Heart right ventricle (tissue), 16 donors: ENCODE results near the gene CCDC122. TPM values are rescaled to one million over a fixed set of nuclear protein-coding genes. Genes with fewer than 3 reads are reported as not detected.

Experiments
- ATAC-seq, 8 donors: fragments of 200-7000 bp; cut with Tn5 transposase; one replicate each; pipeline ENCODE4 v1.9.1; 2020; ENCODE audit warnings: mild to moderate bottlenecking in 8 of 8, moderate library complexity in 8 of 8, moderate number of reproducible peaks in 1 of 8
- DNase-seq, 2 donors: peaks; one replicate each; pipeline ENCODE4 v3.0.0-alpha.2; 2020
- H3K27ac ChIP-seq, 10 donors: fragments of 200-600 bp; sonication (generic) in 2 of 10; one replicate each; pipeline versions ENCODE4 v1.5.0 to v1.8.0; 2020 to 2022; ENCODE audit warnings: mild to moderate bottlenecking in 3 of 10
- H3K27me3 ChIP-seq, 7 donors: fragments of 200-600 bp; one replicate each; pipeline ENCODE4 v1.8.0; 2021 to 2022; ENCODE audit warnings: mild to moderate bottlenecking in 2 of 7
- H3K36me3 ChIP-seq, 9 donors: fragments of 200-600 bp; sonication (generic) in 1 of 9; one replicate each; pipeline versions ENCODE4 v1.5.0 to v1.8.0; 2020 to 2022; ENCODE audit warnings: mild to moderate bottlenecking in 2 of 9
- H3K4me1 ChIP-seq, 9 donors: fragments of 200-600 bp; sonication (generic) in 1 of 9; one replicate each; pipeline versions ENCODE4 v1.5.0 to v1.8.0; 2020 to 2022; ENCODE audit warnings: mild to moderate bottlenecking in 4 of 9
- H3K4me3 ChIP-seq, 10 donors: fragments of 200-600 bp; sonication (generic) in 2 of 10; one replicate each; pipeline versions ENCODE4 v1.5.0 to v1.8.0; 2020 to 2022; ENCODE audit warnings: mild to moderate bottlenecking in 7 of 10, moderate library complexity in 2 of 10
- H3K9me3 ChIP-seq, 11 donors: fragments of 200-600 bp in 10 of 11; sonication (generic) in 2 of 11; one replicate each; pipeline versions ENCODE4 v1.5.0 to v1.8.0; 2013 to 2022; ENCODE audit warnings: mild to moderate bottlenecking in 2 of 11, control low read depth in 1 of 11, moderate library complexity in 1 of 11
- CTCF ChIP-seq, 9 donors: fragments of 200-600 bp; sonication (generic) in 2 of 9; IDR thresholded peaks; one replicate each; pipeline versions ENCODE4 v1.5.0 to v1.8.0; 2021 to 2022; ENCODE audit warnings: antibody characterized with exemption in 9 of 9, mild to moderate bottlenecking in 5 of 9, moderate library complexity in 1 of 9
- WGBS, 2 donors: extraction: QIAGEN DNeasy Blood & Tissue Kit; methylation state at CpG; one replicate each; pipeline ENCODE4 v1.1.7; 2013; ENCODE audit warnings: inconsistent platforms in 1 of 2; 5-methylcytosine and 5-hydroxymethylcytosine counted together
- intact Hi-C, 10 donors: fragments of 100-400 bp; cut with DNase I; formaldehyde crosslinking; loops; one replicate each; pipeline versions ENCODE4 v1.11.1 to v1.14.2; 2022
- polyA plus RNA-seq, 2 donors: library from polyadenylated mRNA; stranded (reverse); fragments of 200-250 nt; gene quantifications; one replicate each; pipeline ENCODE4 v1.2.3, GENCODE V29; 2013
- total RNA-seq, 10 donors: library from RNA; stranded (reverse); fragmentation: NEBNext Ultra II Directional in 3 of 10; extraction: Animal tissue kit (Norgen Biotek cat#: 25700) in 3 of 10; gene quantifications; one replicate each; pipeline versions ENCODE4 v1.2.1 to v1.2.4, GENCODE V29; 2021 to 2023
- donor health status: Arrhythmogenic right ventricular cardiomyopathy.
- donor health status: ischemic (EF 13 %, LVEDD 7.1; RV severe dilation, severe dysfunction).
- donor health status: healthy with polysubstance abuse.
- donor health status: DM: no; HTN: yes; CAD: no.
- donor health status: DM: no; HTN: no; CAD: no.
- donor health status: ischemic (EF 25% LVEDD 6.9; RV normal size, moderate dysfunction).
- donor health status: ischemic (EF 25% LVEDD 5.7; RV mildly dilated, moderate dysfunction).
- donor health status: healthy.
- donor health status: DM: yes; HTN: yes; CAD: no.
- donor health status: Ischemic cardiomyopathy.
- donor health status: ischemic (EF 35%, LVEDD 5.7; RV mildly dilated, moderate dysfunction).
- donor health status: nonischemic (EF 11% LVEDD 7.7; RV severe dilation, severe dysfunction).
- donor health status: DM: yes; HTN: yes; CAD: no.
- donor health status: PGD.
- donor health status: ischemic (EF 29% LVEDD 5.4; RV normal size, mild dysfunction).
- donor health status: nonischemic (EF 23%, LVEDD 6.1; RV moderate dilation, normal function).

The CCDC122 gene
- total and polyA plus RNA-seq, 12 donors = 1.6 to 16.0 (median 7.3) TPM

- ATAC-seq (peak; percentile 79 to 93 (median 84)), DNase-seq (peak; percentile 67 to 78)
- intact Hi-C loops = loop anchor here in 7 of 10 donors (5.0 to 10.0 kb wide), 10 partner anchors 100 to 590 kb away; no protein-coding TSS in a partner anchor
- Histone ChIP-seq H3K4me1 (peaks cover 0 to 50% (median 32%) of the 10 kb centered on the region in 9 donors), H3K9me3 (no peaks in the 10 kb centered on the region), H3K4me3 (peak within 1 kb of the TSS; percentile 50 to 89 (median 70)), H3K27ac (peak within 1 kb of the TSS; percentile 54 to 90 (median 84)), H3K36me3 (no peaks in the 10 kb centered on the region), H3K27me3 (peaks cover 0 to 50% (median 28%) of the 10 kb centered on the region in 7 donors)
- 0% methylated on average over 85 to 93 of the region's 93 CpGs for WGBS, 2 donors
- peak in 8 of 9 donors; percentile 18 to 52 (median 30) for TF ChIP-seq CTCF (IDR thresholded peaks at IDR 0.05)
Measured at GRCh38 chr13:43786766-43787517, 92.6 kb downstream of the CCDC122 start, which contains the start of gene ENOX1. TSS of gene ENOX1 (minus strand) at chr13:43786972.

GRCh38 chr13:43786472-43786765 is 93.1 kb downstream of the CCDC122 start:
- H3K36me3 ChIP-seq = no peaks in the 10 kb centered on the region
- WGBS, 2 donors = 0% methylated on average over 26 to 28 of the region's 28 CpGs
- ATAC-seq (no peak), DNase-seq (no peak)
- H3K4me1 ChIP-seq = peaks cover 0 to 50% (median 32%) of the 10 kb centered on the region in 9 donors
- no peaks in the 10 kb centered on the region for H3K9me3 ChIP-seq
- H3K4me3 ChIP-seq = peak overlapping the region; percentile 50 to 89 (median 70)
- H3K27me3 ChIP-seq = peaks cover 0 to 50% (median 28%) of the 10 kb centered on the region in 7 donors
- intact Hi-C loops = loop anchor here in 7 of 10 donors (5.0 to 10.0 kb wide), 10 partner anchors 99 to 589 kb away; no protein-coding TSS in a partner anchor
- H3K27ac ChIP-seq = peak overlapping the region; percentile 54 to 90 (median 84)
- TF ChIP-seq CTCF (IDR thresholded peaks at IDR 0.05) = no peak

Other genes with a start within 250 kb of the CCDC122 start
- gene ENOX1, start 92.8 kb downstream of the CCDC122 start, total RNA-seq = 10 to 100 TPM in 2 of 10 donors, 1 to 10 TPM in 8; 3.1 to 10.4 (median 7.7) TPM
- gene ENOX1, start 92.8 kb downstream of the CCDC122 start, polyA plus RNA-seq = 1 to 10 TPM; 2.0 to 2.1 TPM
- gene LACC1, start 164 bp upstream of the CCDC122 start, total RNA-seq = 10 to 100 TPM in 3 of 10 donors, 1 to 10 TPM in 7; 2.9 to 16.5 (median 6.7) TPM
- gene LACC1, start 164 bp upstream of the CCDC122 start, polyA plus RNA-seq = 1 to 10 TPM; 1.8 to 6.9 TPM